ENCODE results near the gene GCSAML.

- TF ChIP-seq POLR2A (IDR thresholded peaks at IDR 0.05) (no peak), CTCF (IDR thresholded peaks at IDR 0.05 in 4 of 5, conservative IDR thresholded peaks at IDR 0.05 in 1 of 5) (no peak)
Observed at GRCh38 chr1:247538561-247538960, 10.4 kb upstream of the GCSAML start.
